ENCODE measurements around the gene CCNY. TPM values are rescaled to one million over a fixed set of nuclear protein-coding genes. Genes with fewer than 3 reads are reported as not detected.

The CCNY gene
- total RNA-seq, 2 experiments from 2014 or later, result 64.9 to 66.9 TPM

GRCh38 chr10:35341521-35341920 lies 5.2 kb downstream of the CCNY start:
- Histone ChIP-seq H3K27me3 (ENCODE audit: control insufficient read depth in 1 of 2, insufficient read depth in 2 of 2, low read length in 2 of 2) (no peaks in the 10 kb centered on the region), H3K27ac (ENCODE audit: low read depth in 1 of 2, low read length in 2 of 2) (peak overlapping the region; percentile 5 to 41), H3K4me3 (ENCODE audit: low read length) (no peak overlapping the region), H3K36me3 (ENCODE audit: insufficient read depth, low read length) (no peaks in the 10 kb centered on the region), H3K9me3 (ENCODE audit: control insufficient read depth in 1 of 2, insufficient read depth in 1 of 2, low read length in 2 of 2) (no peaks in the 10 kb centered on the region), H3K4me1 (ENCODE audit: insufficient read depth, low read length) (peaks cover 44% of the 10 kb centered on the region)
- peak overlapping the region; percentile 15 for H3K27ac Mint-ChIP-seq
- H3K27me3 Mint-ChIP-seq, result no peaks in the 10 kb centered on the region
- ChIA-PET POLR2A (interaction anchor here (0.6 to 1.8 kb wide), 4 partner anchors 10 to 215 kb away, joined by 3 to 12 read pairs (median 4); partner anchors contain the start of gene CREM), CTCF (interaction anchor here (1.3 kb wide), 1 partner anchor 222 kb away, joined by 3 read pairs; no protein-coding TSS in a partner anchor)
- H3K4me1 Mint-ChIP-seq (ENCODE audit: low read depth), result peaks cover 73% of the 10 kb centered on the region
- ATAC-seq (ENCODE audit: poor library complexity) (peak; percentile 71), DNase-seq (peak in 3 of 14 experiments; percentile 51 to 66 (median 54))
- H3K9me3 Mint-ChIP-seq, result no peaks in the 10 kb centered on the region
- H3K36me3 Mint-ChIP-seq (ENCODE audit: low read depth), result peaks cover 4% of the 10 kb centered on the region
- TF ChIP-seq CTCF (IDR thresholded peaks at IDR 0.05), result no peak
- peak overlapping the region; percentile 22 for H3K4me3 Mint-ChIP-seq
- intact Hi-C loops (cut with DNase I, micrococcal nuclease), result loop anchor here in 1 of 2 experiments (5.0 kb wide), 2 partner anchors 36 to 144 kb away; no protein-coding TSS in a partner anchor

GRCh38 chr10:35342183-35342753 lies 6.0 kb downstream of the CCNY start:
- Mint-ChIP-seq H3K27ac (peak overlapping the region; percentile 15), H3K36me3 (ENCODE audit: low read depth) (peaks cover 4% of the 10 kb centered on the region), H3K4me3 (peak overlapping the region; percentile 2), H3K9me3 (no peaks in the 10 kb centered on the region), H3K27me3 (no peaks in the 10 kb centered on the region), H3K4me1 (ENCODE audit: low read depth) (peaks cover 80% of the 10 kb centered on the region)
- no peak for TF ChIP-seq CTCF (IDR thresholded peaks at IDR 0.05)
- DNase-seq (no peak), ATAC-seq (ENCODE audit: poor library complexity) (no peak)
- CTCF ChIA-PET, result interaction anchor here (1.3 kb wide), 1 partner anchor 221 kb away, joined by 3 read pairs; no protein-coding TSS in a partner anchor
- Histone ChIP-seq H3K27me3 (ENCODE audit: control insufficient read depth in 1 of 2, insufficient read depth in 2 of 2, low read length in 2 of 2) (no peaks in the 10 kb centered on the region), H3K4me1 (ENCODE audit: insufficient read depth, low read length) (peaks cover 44% of the 10 kb centered on the region), H3K4me3 (ENCODE audit: low read length) (no peak overlapping the region), H3K27ac (ENCODE audit: low read depth in 1 of 2, low read length in 2 of 2) (peak overlapping the region in 1 of 2 donors; percentile 5), H3K9me3 (ENCODE audit: control insufficient read depth in 1 of 2, insufficient read depth in 1 of 2, low read length in 2 of 2) (no peaks in the 10 kb centered on the region), H3K36me3 (ENCODE audit: insufficient read depth, low read length) (no peaks in the 10 kb centered on the region)
- POLR2A ChIA-PET, result interaction anchor here (0.6 to 1.8 kb wide), 3 partner anchors 9 to 140 kb away, joined by 3 to 12 read pairs (median 3); no protein-coding TSS in a partner anchor
- intact Hi-C loops (cut with DNase I, micrococcal nuclease), result loop anchor here in 1 of 2 experiments (5.0 kb wide), 2 partner anchors 35 to 145 kb away; no protein-coding TSS in a partner anchor

DNA sequence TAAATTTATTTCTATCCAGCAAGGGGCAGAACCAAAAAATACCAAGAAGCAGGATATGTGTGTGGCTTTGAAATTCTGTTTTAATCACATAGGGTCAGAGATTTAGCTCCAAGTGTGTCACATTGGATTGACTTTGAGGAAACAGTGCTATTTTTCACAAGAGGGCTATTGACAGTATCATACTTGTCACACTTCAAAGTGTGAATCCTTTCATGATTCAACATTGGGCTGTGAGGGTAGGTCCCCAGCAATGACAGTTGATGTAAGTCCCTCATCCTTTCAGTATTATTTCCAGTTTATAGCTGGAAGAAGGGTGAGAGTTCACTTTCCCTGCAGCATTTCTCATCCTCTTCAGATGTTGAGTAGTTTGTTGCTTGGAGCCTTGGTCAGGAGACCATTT lies 7.4 kb downstream of the CCNY start:
- Mint-ChIP-seq H3K27me3 (no peaks in the 10 kb centered on the region), H3K9me3 (no peaks in the 10 kb centered on the region), H3K27ac (no peak overlapping the region), H3K4me1 (ENCODE audit: low read depth) (peaks cover 82% of the 10 kb centered on the region), H3K4me3 (no peak overlapping the region), H3K36me3 (ENCODE audit: low read depth) (no peaks in the 10 kb centered on the region)
- no peaks in the 10 kb centered on the region for H3K36me3 ChIP-seq (ENCODE audit: insufficient read depth, low read length)
- no peak for TF ChIP-seq CTCF (IDR thresholded peaks at IDR 0.05)
- ChIA-PET POLR2A (no interaction called here), CTCF (no interaction called here)
- peaks cover 46% of the 10 kb centered on the region for H3K4me1 ChIP-seq (ENCODE audit: insufficient read depth, low read length)
- H3K4me3 ChIP-seq (ENCODE audit: low read length), result no peak overlapping the region
- no peak for DNase-seq
- H3K27ac ChIP-seq (ENCODE audit: low read depth in 1 of 2, low read length in 2 of 2), result no peak overlapping the region
- H3K9me3 ChIP-seq (ENCODE audit: control insufficient read depth in 1 of 2, insufficient read depth in 1 of 2, low read length in 2 of 2), result no peaks in the 10 kb centered on the region
- ATAC-seq (ENCODE audit: poor library complexity), result no peak
- H3K27me3 ChIP-seq (ENCODE audit: control insufficient read depth in 1 of 2, insufficient read depth in 2 of 2, low read length in 2 of 2), result no peaks in the 10 kb centered on the region
- intact Hi-C loops (cut with DNase I, micrococcal nuclease), result loop anchor here in 1 of 2 experiments (5.0 kb wide), 2 partner anchors 34 to 146 kb away; no protein-coding TSS in a partner anchor
